Renal pelvis (tissue), 12 donors: ENCODE data around the gene ANKRD62. TPM values are rescaled to one million over a fixed set of nuclear protein-coding genes. Genes with fewer than 3 reads are reported as not detected.

Experiments
- DNase-seq: peaks from one replicate; pipeline ENCODE4 v3.0.0-alpha.2; 2013
- long read RNA-seq, 16 experiments: transcript quantifications; one replicate each; lab custom pipeline, GENCODE V29; 2026
- polyA plus RNA-seq, 3 donors: library from polyadenylated mRNA; unstranded; fragments of 120-200 nt; gene quantifications; one replicate each; pipeline ENCODE4 v1.2.1, GENCODE V29; 2013; ENCODE audit not compliant: insufficient read length in 3 of 3

ANKRD62 gene
- under 1 TPM in 2 of 3 donors, not detected in 1; 0.03 to 0.07 TPM for polyA plus RNA-seq
- long read RNA-seq, donor 1: 0 reads
- long read RNA-seq, donor 2: 0 reads
- long read RNA-seq, donor 3: 0 reads
- long read RNA-seq, donor 4: 0 reads
- long read RNA-seq, donor 5: 0 reads
- long read RNA-seq, donor 6: 0 reads
- long read RNA-seq, donor 7: 0 reads
- long read RNA-seq, donor 8: 0 reads
- long read RNA-seq, donor 9, partial matches to known transcripts: 46 of 46 reads
- long read RNA-seq, donor 9, other reads (novel, unspliced or antisense): 0 of 46 reads
- long read RNA-seq, donor 10: 0 reads
- long read RNA-seq, donor 11: 0 reads
- long read RNA-seq, donor 12: 0 reads
- long read RNA-seq, donor 13: 0 reads
- long read RNA-seq, donor 14: 0 reads
- long read RNA-seq, donor 15: 0 reads
- long read RNA-seq, donor 16: 0 reads

DNA sequence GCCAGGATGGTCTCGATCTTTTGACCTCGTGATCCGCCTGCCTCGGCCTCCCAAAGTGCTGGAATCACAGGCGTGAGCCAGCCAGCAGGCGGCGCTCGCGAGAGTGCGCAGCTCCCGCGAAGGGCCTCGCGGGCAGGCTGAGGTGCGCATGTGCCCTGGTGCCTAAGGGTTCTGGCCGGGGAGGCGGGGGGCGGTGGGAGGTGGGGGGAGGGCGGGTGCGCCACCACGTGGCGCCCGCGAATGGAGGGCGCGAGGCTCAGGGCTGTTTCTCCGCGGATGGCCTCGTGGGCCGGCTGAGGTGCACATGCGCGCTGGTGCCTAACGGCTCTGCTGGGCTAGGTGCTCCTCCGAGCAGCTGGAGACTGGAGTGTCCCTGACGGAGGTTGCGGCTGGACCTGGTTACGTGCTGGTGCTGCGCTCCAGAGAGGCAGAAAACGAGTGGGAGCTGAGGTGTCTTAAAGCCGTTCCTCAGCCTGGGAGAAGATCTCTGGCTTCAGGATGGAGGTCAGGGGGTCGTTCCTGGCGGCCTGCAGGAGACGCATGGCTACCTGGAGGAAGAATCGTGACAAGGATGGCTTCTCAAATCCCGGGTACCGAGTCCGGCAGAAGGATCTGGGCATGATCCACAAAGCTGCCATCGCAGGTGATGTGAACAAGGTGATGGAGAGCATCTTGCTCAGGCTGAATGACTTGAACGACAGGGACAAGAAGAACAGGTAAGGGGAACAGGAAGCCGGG lies at the start of gene ANKRD62:
Gene ANKRD62, plus strand, starts transcription at position 324 of the 738 bp plus-strand sequence. Its CDS starts 175 bp downstream, at position 499.
- DNase-seq: no peak

GRCh38 chr18:12044591-12044990 lies 49.1 kb upstream of the ANKRD62 start:
- DNase-seq: no peak

DNA sequence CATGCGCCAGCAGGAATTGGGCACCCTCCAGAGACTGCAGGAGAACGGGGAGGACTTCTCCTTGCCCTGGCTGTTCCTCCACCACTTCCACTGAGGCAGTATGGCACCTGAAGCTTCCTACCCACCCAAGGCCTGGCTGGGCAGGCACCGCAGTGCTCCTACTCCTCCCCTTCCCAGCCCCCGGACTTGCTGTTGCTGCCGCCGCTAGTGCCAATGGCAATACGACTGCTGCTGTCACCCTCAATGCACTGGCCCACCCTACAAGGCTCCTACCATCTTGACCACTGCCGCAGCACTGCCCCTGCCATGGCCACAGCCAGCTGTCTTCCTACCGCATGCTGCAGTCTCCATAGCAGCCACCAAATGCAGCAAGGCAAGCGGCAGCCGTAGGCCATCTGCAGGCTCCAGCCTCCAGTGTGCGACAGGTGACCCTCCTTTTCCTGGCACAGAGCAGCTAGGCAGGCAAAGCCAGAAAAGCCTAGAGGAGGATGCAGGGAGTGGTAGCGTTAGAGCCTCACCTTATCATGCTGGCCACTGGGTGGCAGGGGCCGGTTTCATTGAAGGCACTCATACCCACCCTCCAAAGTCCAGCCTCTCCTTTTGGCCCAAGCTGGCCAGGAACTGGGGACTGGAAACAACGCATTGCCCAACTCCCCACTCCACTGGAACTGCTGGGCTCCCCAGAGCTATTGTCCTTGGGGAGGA lies 47.4 kb upstream of the ANKRD62 start:
- no peak for DNase-seq

DNA sequence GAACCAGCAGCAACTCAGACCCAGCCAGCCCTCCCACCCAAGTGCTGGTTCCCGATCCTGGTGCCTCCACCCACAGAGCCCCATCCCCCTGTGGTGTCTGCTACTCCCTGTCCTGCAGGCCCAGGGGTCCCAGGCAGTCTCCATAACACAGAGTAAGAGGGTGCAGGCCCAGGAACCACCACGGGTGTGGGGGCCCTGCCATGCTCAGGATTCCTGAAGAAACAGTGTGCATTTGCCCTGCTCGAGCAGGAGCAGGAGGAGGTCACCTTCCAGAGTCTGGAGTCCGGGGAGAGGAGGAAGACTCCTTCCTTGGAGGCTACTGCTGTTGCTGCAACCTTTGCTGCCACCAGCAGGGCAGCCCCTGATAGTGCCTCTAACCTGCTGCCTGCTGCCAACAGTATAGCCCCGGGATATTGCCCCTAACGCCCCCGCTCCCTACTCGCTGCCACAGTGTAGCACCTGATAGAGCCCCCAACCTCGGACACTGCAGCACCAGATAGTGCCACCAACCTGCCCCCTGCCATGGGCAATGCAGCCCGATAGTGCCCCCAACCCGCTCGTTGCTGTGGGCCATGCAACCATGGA lies 46.8 kb upstream of the ANKRD62 start:
- DNase-seq: no peak

- no peak for DNase-seq
Observed at GRCh38 chr18:12048010-12048826, 45.4 kb upstream of the ANKRD62 start.

DNA sequence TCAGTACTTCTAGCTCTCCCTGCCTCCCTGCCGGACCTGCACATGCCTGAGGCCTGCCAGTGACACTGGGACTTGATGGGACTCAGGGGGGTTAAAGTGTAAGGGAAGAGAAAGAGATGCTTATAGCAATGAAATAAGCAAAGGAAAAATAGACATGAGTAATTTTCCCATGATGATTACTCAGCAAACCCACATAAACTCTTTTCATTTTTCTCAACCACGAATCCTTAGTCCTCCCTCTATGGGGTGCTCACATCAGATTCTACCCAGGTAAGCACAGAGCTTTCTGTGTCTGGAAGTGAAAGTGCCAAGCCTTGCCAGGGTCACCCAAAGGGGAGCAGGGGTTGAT lies 44.8 kb upstream of the ANKRD62 start:
- DNase-seq: no peak

DNA sequence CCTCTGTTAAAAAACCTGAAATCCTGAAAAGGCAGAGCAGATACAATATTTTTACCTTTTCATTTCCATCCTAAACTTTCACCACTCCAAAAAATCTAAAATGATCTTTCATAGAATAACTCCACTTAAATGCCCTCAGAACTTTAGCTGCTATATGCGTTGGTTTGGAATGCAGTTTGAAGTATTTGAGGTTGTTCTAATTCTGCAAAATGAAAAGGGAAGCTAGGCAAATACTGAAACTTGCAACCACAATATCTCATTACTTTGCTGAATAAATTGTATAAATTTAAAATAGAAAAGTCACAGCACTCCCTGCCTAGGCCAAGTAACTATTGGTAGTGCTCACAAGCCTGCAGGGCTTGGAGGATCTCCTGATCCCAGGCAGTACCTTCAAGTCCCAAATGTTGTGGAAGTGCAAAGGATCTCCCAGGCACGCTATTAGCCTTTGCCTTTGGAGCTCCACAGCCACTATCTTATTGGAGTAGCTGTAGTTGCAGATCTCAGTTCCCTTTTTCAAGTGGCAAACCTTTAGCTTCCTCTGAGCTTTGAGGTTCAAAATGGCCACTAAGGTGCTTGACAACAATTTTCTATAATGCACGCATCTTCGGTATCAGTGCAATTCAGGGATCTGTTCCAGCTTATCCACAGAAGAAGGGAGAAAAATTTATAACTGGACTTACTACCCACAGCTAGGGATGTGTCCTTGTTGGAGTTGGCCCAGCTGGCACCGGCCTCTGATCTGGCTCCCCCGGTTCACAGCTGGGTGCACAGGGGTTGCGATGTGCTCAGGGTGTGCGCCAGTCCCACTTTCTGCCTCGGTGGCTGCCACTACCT lies 43.4 kb upstream of the ANKRD62 start:
- DNase-seq: no peak

DNA sequence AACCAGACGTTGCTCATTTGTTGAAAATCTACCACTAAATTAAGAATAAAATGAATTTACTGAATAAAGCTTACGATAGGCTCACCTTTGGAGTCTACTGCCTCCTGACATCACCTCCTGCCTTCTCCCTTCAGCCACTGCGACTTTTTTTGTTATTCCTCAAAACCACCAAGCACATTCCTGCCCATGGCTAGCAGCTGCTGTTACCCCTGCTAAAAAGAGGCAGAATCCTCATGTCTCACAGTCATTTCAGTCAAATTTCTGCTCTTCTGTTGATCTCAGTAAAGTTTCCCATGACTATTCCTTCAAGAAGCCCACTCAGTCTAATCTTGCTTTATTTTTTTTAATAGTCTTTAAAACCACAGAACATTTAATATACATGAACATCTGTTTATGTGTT lies 40.8 kb upstream of the ANKRD62 start:
- no peak for DNase-seq

GRCh38 chr18:12053289-12053688 lies 40.4 kb upstream of the ANKRD62 start:
- DNase-seq: no peak

DNA sequence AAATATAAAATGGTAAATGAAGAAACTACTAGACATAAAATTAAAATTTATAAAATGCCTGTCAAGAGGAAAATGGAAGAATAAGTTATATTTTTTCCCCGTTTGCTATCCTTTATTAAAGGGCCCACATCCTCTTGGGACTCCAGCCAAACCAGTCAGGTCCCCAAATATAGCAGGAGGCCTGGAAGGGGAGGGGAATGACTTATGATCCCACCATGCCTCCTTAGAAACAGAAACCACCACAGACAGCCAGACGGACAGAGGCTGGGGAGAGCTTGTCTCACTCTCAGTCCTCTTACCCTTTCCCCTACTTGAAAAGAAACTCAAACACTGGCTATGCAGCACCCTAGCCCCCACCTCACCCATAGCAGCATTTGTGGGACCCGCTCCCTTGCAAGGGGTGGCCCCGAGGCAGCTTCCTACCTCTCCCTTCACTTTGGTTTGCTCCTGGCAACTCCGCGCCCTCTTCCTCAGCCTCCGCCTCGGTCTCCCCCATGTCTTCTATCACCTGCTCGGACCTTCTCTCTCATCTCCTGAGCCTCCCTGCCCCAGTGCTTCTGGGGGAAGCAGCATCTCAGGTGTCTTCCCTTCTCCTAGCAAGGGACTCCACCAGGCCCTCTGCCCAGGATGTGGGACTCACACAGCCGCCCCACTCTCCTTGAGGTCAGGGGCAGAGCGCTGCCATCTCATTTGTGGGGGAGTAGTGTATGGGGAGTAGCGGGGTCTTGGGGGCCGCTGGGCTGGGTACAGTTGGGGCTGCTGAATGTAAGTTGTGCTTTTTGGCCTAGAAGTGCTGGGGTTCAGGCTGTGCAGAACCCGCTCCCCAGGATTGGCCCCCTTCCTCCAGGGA lies 37.4 kb upstream of the ANKRD62 start:
- no peak for DNase-seq

- no peak for DNase-seq
Observed at GRCh38 chr18:12056884-12057402, 36.7 kb upstream of the ANKRD62 start.

GRCh38 chr18:12057419-12058039 lies 36.1 kb upstream of the ANKRD62 start:
- DNase-seq: no peak

- no peak for DNase-seq
Observed at GRCh38 chr18:12059334-12060181, 34.1 kb upstream of the ANKRD62 start.

- DNase-seq: no peak
Observed at GRCh38 chr18:12060182-12060870, 33.3 kb upstream of the ANKRD62 start.

GRCh38 chr18:12061685-12062084 lies 32.0 kb upstream of the ANKRD62 start:
- no peak for DNase-seq

DNA sequence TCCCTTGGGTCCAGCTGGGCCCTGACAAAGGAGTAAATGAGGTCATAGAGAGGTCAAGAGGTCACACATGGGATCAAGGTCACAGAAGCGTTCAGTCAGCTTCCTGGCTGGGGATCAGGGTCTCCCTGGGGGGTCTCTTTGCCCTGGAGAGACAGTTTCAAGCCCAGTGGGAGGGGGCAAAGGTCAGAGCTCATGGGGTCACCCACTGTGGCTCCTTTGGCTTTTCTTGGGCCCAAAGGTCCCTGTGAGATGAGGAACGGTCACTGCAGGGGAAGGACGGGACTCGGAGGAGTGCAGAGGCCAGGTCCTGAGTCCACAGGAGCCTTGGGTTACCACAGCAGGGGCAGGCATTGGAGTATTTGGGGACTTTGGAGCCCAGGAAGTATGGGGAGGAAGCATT lies 30.7 kb upstream of the ANKRD62 start:
- no peak for DNase-seq
